Measurements from ENCODE around the gene ATXN10.
"Not testable (repeated sequence)": the region's sequence is repeated elsewhere in the genome, so short reads cannot be mapped to it uniquely, and the experiment has no call there.

Gene ATXN10

GRCh38 chr22:45710469-45710868 is 38.8 kb downstream of the ATXN10 start:
- TF ChIP-seq TARDBP (IDR thresholded peaks at IDR 0.05): no peak
- no peak for TF ChIP-seq BHLHE40 (IDR thresholded peaks at IDR 0.05; ENCODE audit: borderline replicate concordance)
- no peak for TF ChIP-seq ZNF384 (IDR thresholded peaks at IDR 0.05)
- TF ChIP-seq LEF1 (IDR thresholded peaks at IDR 0.05; ENCODE audit: borderline replicate concordance): no peak
- TF ChIP-seq CTBP1 (IDR thresholded peaks at IDR 0.05; ENCODE audit: borderline replicate concordance): no peak
- no peak for TF ChIP-seq SUZ12 (IDR thresholded peaks at IDR 0.05)
- no peak for TF ChIP-seq SP1 (IDR thresholded peaks at IDR 0.05)
- no peak for TF ChIP-seq FOXM1 (IDR thresholded peaks at IDR 0.05; ENCODE audit: borderline replicate concordance)
- TF ChIP-seq FOXA1 (IDR thresholded peaks at IDR 0.05): no peak
- no peak for TF ChIP-seq NFRKB (IDR thresholded peaks at IDR 0.05)
- TF ChIP-seq HDGF (IDR thresholded peaks at IDR 0.05; ENCODE audit: borderline replicate concordance): no peak
- no peak for DNase-seq (ENCODE audit: extremely low spot score)
- POLR2A ChIA-PET: no interaction called here
- CTCF ChIA-PET: no interaction called here

- POLR2A ChIA-PET; CTCF ChIA-PET; DNase-seq (ENCODE audit: extremely low spot score): not testable (repeated sequence)
These were observed 42.8 kb downstream of the ATXN10 start for GRCh38 chr22:45714390-45714789.

GRCh38 chr22:45717789-45718188 is 46.2 kb downstream of the ATXN10 start:
- ChIA-PET POLR2A (no interaction called here), CTCF (no interaction called here)
- no peak for DNase-seq (ENCODE audit: extremely low spot score)
- no peak for TF ChIP-seq ARNT (IDR thresholded peaks at IDR 0.05)
- TF ChIP-seq TARDBP (IDR thresholded peaks at IDR 0.05): no peak
- no peak for TF ChIP-seq FOXM1 (IDR thresholded peaks at IDR 0.05; ENCODE audit: borderline replicate concordance)

GRCh38 chr22:45718391-45718790 is 46.8 kb downstream of the ATXN10 start:
- no peak for DNase-seq (ENCODE audit: extremely low spot score)
- ChIA-PET CTCF (no interaction called here), POLR2A (no interaction called here)
- TF ChIP-seq CTBP1 (IDR thresholded peaks at IDR 0.05; ENCODE audit: borderline replicate concordance) (no peak), FOXA1 (IDR thresholded peaks at IDR 0.05) (no peak), TARDBP (IDR thresholded peaks at IDR 0.05) (no peak), L3MBTL2 (conservative IDR thresholded peaks at IDR 0.05) (no peak), PKNOX1 (IDR thresholded peaks at IDR 0.05) (no peak)

- no peak for TF ChIP-seq ZNF384 (IDR thresholded peaks at IDR 0.05)
- TF ChIP-seq FOXA1 (IDR thresholded peaks at IDR 0.05): no peak
- TF ChIP-seq FOXK2 (IDR thresholded peaks at IDR 0.05): no peak
- ChIA-PET CTCF (no interaction called here), POLR2A (no interaction called here)
- DNase-seq (ENCODE audit: extremely low spot score): no peak
These were observed 49.3 kb downstream of the ATXN10 start for GRCh38 chr22:45720839-45721378.

- TF ChIP-seq BHLHE40 (IDR thresholded peaks at IDR 0.05; ENCODE audit: borderline replicate concordance): no peak
- TF ChIP-seq LEF1 (IDR thresholded peaks at IDR 0.05; ENCODE audit: borderline replicate concordance): no peak
- no peak for TF ChIP-seq CTBP1 (IDR thresholded peaks at IDR 0.05; ENCODE audit: borderline replicate concordance)
- no peak for TF ChIP-seq ZNF384 (IDR thresholded peaks at IDR 0.05)
- no peak for TF ChIP-seq SUZ12 (IDR thresholded peaks at IDR 0.05)
- TF ChIP-seq FOXK2 (IDR thresholded peaks at IDR 0.05): no peak
- TF ChIP-seq ELF4 (IDR thresholded peaks at IDR 0.05): no peak
- CTCF ChIA-PET: interaction anchor here (0.7 kb wide), 1 partner anchor 28 kb away, joined by 3 read pairs; no protein-coding TSS in a partner anchor
- POLR2A ChIA-PET: no interaction called here
- no peak for DNase-seq (ENCODE audit: extremely low spot score)
These were observed 50.4 kb downstream of the ATXN10 start for GRCh38 chr22:45722006-45722405.

- ChIA-PET POLR2A (no interaction called here), CTCF (no interaction called here)
- DNase-seq (ENCODE audit: extremely low spot score): no peak
- TF ChIP-seq CTBP1 (IDR thresholded peaks at IDR 0.05; ENCODE audit: borderline replicate concordance) (no peak), PKNOX1 (IDR thresholded peaks at IDR 0.05) (no peak), SP1 (IDR thresholded peaks at IDR 0.05) (no peak), SUZ12 (IDR thresholded peaks at IDR 0.05) (no peak), LEF1 (IDR thresholded peaks at IDR 0.05; ENCODE audit: borderline replicate concordance) (no peak)
These were observed 54.4 kb downstream of the ATXN10 start for GRCh38 chr22:45726081-45726480.

GRCh38 chr22:45731041-45731797 is 59.6 kb downstream of the ATXN10 start:
- ChIA-PET POLR2A (no interaction called here), CTCF (no interaction called here)
- TF ChIP-seq NFRKB (IDR thresholded peaks at IDR 0.05) (no peak), ZNF384 (IDR thresholded peaks at IDR 0.05) (no peak), FOXM1 (IDR thresholded peaks at IDR 0.05; ENCODE audit: borderline replicate concordance) (no peak), SP1 (IDR thresholded peaks at IDR 0.05) (no peak), ELF4 (IDR thresholded peaks at IDR 0.05) (no peak), SUZ12 (IDR thresholded peaks at IDR 0.05) (no peak), FOXK2 (IDR thresholded peaks at IDR 0.05) (no peak), PKNOX1 (IDR thresholded peaks at IDR 0.05) (no peak), FOXA1 (IDR thresholded peaks at IDR 0.05) (no peak), TARDBP (IDR thresholded peaks at IDR 0.05) (no peak), HDGF (IDR thresholded peaks at IDR 0.05; ENCODE audit: borderline replicate concordance) (no peak), L3MBTL2 (conservative IDR thresholded peaks at IDR 0.05) (no peak), ARNT (IDR thresholded peaks at IDR 0.05) (no peak), BHLHE40 (IDR thresholded peaks at IDR 0.05; ENCODE audit: borderline replicate concordance) (no peak), CTBP1 (IDR thresholded peaks at IDR 0.05; ENCODE audit: borderline replicate concordance) (no peak), LEF1 (IDR thresholded peaks at IDR 0.05; ENCODE audit: borderline replicate concordance) (no peak)
- DNase-seq (ENCODE audit: extremely low spot score): no peak
